ENCODE data around the gene CSK. TPM values are rescaled to one million over a fixed set of nuclear protein-coding genes. Genes with fewer than 3 reads are reported as not detected.

The CSK gene
- total RNA-seq, 1 experiment from 2014 or later: 82.6 TPM

DNA sequence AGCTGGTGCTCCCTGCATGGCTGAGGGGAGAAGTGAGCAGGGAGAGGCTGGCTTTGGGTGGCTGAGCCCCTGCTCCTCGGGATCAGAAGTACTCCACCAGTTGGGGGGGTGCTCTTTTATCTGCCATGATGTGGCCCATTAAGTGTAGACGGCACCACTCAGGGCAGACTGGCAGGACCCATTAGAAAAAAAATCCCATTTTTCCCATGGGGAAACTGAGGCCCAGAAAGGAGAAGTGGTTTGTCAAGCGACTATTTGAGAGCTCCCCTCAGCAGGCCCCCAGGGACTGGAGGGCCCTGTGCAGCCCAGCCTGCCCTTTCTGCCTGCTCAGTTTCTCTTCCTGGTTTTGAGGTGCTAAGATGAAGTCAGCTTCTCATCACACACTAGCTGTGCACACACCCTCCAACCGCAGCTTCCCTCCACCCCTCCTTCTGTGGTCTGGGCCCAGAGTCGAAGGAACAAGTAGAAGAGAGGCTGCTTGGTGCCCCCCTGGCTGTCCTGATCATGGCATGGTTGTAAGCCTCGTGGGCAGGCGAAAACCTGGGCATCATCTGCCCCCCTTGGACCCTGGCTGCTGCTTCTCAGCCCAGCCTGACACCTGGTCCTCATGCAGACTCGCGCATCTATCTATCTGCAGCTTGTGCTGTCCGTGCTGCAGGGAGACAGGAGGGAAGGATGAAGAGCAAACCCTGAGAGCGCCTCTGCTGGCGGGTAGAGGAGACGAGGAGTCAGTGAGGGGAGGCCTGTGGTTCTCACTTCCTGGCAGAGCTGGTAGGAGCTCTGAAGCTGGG, 5.6 kb downstream of the CSK start:
- peak overlapping the region; percentile 14 for H3K27ac Mint-ChIP-seq (ENCODE audit: unreplicated experiment)
- CTCF ChIA-PET: interaction anchor here (0.7 to 1.8 kb wide), 6 partner anchors 10 to 263 kb away, joined by 3 to 10 read pairs (median 4); partner anchors contain the start of gene RPP25
- H3K27me3 Mint-ChIP-seq (ENCODE audit: unreplicated experiment): no peaks in the 10 kb centered on the region
- TF ChIP-seq, protein P1, sequence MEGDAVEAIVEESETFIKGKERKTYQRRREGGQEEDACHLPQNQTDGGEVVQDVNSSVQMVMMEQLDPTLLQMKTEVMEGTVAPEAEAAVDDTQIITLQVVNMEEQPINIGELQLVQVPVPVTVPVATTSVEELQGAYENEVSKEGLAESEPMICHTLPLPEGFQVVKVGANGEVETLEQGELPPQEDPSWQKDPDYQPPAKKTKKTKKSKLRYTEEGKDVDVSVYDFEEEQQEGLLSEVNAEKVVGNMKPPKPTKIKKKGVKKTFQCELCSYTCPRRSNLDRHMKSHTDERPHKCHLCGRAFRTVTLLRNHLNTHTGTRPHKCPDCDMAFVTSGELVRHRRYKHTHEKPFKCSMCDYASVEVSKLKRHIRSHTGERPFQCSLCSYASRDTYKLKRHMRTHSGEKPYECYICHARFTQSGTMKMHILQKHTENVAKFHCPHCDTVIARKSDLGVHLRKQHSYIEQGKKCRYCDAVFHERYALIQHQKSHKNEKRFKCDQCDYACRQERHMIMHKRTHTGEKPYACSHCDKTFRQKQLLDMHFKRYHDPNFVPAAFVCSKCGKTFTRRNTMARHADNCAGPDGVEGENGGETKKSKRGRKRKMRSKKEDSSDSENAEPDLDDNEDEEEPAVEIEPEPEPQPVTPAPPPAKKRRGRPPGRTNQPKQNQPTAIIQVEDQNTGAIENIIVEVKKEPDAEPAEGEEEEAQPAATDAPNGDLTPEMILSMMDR (IDR thresholded peaks at IDR 0.05; ENCODE audit: unreplicated experiment): peak; percentile 46
- peaks cover 19% of the 10 kb centered on the region for H3K36me3 Mint-ChIP-seq (ENCODE audit: insufficient read depth, unreplicated experiment)
- H3K4me3 Mint-ChIP-seq (ENCODE audit: low read depth, unreplicated experiment): no peak overlapping the region
- peaks cover 60% of the 10 kb centered on the region for H3K4me1 Mint-ChIP-seq (ENCODE audit: low read depth, unreplicated experiment)
- peak; percentile 54 for DNase-seq
- no peaks in the 10 kb centered on the region for H3K9me3 Mint-ChIP-seq (ENCODE audit: low read depth, unreplicated experiment)
- intact Hi-C loops (cut with micrococcal nuclease; ENCODE audit: unreplicated experiment): no loop called here
- no TSS peak for BruUV-seq (replicated peaks)

DNA sequence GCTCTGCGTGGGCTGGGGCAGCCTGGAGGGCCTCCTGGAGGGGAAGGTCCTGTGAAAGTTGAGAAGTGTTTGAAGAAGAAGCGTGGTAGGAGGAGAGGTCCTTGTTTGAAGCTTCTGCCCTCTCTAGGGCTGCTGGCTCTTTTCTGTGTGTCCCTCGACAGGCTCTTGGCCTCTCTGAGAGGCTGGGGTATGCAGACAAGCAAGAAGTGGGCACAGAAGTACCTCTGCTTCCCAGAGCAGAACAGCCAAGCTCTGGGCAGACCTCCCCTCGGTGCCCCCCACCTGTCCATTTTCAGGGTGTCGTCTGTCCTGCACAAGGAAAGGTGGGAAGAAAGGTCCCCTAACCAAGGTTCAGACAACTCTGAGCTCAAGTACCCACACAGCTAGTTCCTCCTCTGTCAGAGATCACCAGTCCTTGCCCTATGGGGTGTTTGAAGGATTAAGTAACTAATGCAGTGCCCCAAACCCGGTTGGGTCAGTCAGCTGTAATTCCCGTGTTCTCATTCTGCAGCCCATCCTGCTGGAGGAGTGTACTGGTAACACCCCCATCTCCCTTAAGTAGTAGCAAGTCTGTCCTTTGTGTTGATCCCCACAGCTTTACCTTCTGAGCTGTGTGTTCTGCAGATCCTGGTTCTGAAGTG, 6.3 kb downstream of the CSK start:
- H3K27me3 Mint-ChIP-seq (ENCODE audit: unreplicated experiment): no peaks in the 10 kb centered on the region
- intact Hi-C loops (cut with micrococcal nuclease; ENCODE audit: unreplicated experiment): no loop called here
- peak overlapping the region; percentile 14 for H3K27ac Mint-ChIP-seq (ENCODE audit: unreplicated experiment)
- CTCF ChIA-PET: interaction anchor here (0.7 to 1.8 kb wide), 5 partner anchors 9 to 264 kb away, joined by 3 to 10 read pairs (median 4); no protein-coding TSS in a partner anchor
- peaks cover 12% of the 10 kb centered on the region for H3K36me3 Mint-ChIP-seq (ENCODE audit: insufficient read depth, unreplicated experiment)
- H3K4me1 Mint-ChIP-seq (ENCODE audit: low read depth, unreplicated experiment): peaks cover 59% of the 10 kb centered on the region
- no peak for DNase-seq
- H3K9me3 Mint-ChIP-seq (ENCODE audit: low read depth, unreplicated experiment): no peaks in the 10 kb centered on the region
- no peak overlapping the region for H3K4me3 Mint-ChIP-seq (ENCODE audit: low read depth, unreplicated experiment)
- TF ChIP-seq, protein P1 (IDR thresholded peaks at IDR 0.05; ENCODE audit: unreplicated experiment): no peak
- BruUV-seq (replicated peaks): no TSS peak

DNA sequence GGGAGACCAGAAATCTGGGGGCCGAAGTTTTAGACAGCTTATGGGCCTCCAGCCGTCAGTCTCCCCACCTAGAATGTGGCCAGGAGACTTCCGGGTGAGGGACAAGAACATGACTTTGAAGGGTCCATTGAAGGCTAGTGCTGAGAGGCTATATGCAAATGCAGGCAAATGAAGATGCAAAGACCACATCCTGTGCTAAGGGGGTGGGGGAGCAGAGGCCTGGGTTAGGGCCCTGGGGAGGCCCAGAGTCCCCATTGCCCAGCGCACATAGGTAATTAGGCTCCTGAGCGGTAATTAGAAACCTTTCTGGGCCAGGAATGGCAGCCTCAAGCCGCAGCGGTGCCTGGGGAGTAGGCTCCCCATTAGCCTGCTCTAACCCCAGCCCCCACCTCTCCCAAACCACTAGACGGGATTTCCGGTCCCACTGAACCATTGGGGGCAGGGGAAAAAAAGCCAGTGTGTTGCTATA, 6.8 kb downstream of the CSK start:
- intact Hi-C loops (cut with micrococcal nuclease; ENCODE audit: unreplicated experiment): no loop called here
- no peak overlapping the region for H3K4me3 Mint-ChIP-seq (ENCODE audit: low read depth, unreplicated experiment)
- peaks cover 6% of the 10 kb centered on the region for H3K36me3 Mint-ChIP-seq (ENCODE audit: insufficient read depth, unreplicated experiment)
- peaks cover 54% of the 10 kb centered on the region for H3K4me1 Mint-ChIP-seq (ENCODE audit: low read depth, unreplicated experiment)
- no TSS peak for BruUV-seq (replicated peaks)
- H3K9me3 Mint-ChIP-seq (ENCODE audit: low read depth, unreplicated experiment): no peaks in the 10 kb centered on the region
- TF ChIP-seq, protein P1 (IDR thresholded peaks at IDR 0.05; ENCODE audit: unreplicated experiment): no peak
- CTCF ChIA-PET: interaction anchor here (1.0 to 1.8 kb wide), 6 partner anchors 9 to 147 kb away, joined by 3 to 10 read pairs (median 5); partner anchors contain the start of gene CYP1A1
- DNase-seq: no peak
- no peak overlapping the region for H3K27ac Mint-ChIP-seq (ENCODE audit: unreplicated experiment)
- H3K27me3 Mint-ChIP-seq (ENCODE audit: unreplicated experiment): no peaks in the 10 kb centered on the region

DNA sequence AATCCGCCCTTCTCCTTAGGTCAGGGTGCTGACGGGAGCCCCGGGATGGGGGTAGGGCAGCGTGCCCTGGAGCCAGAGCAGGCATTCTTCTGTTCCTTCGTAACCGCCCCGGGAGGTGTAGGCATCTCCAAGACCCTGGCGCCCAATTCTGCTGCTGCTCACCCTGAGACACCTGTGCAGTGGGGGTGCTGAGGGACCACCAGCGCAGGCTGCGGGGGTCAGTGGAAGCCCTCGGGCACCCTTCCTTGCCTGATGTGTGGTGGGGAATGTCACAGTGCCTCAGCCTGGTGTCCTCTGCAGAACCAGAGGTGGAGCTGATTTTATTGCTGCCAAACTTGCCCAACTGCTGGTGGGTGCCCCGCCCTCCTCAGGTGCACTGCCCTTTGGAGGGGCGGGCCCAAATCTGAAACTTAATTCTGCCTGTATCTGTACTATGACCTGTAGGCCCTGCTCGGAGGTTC, 7.3 kb downstream of the CSK start:
- intact Hi-C loops (cut with micrococcal nuclease; ENCODE audit: unreplicated experiment): no loop called here
- peak; percentile 73 for DNase-seq
- TF ChIP-seq, protein P1 (IDR thresholded peaks at IDR 0.05; ENCODE audit: unreplicated experiment): no peak
- H3K27ac Mint-ChIP-seq (ENCODE audit: unreplicated experiment): no peak overlapping the region
- no peak overlapping the region for H3K4me3 Mint-ChIP-seq (ENCODE audit: low read depth, unreplicated experiment)
- no peaks in the 10 kb centered on the region for H3K27me3 Mint-ChIP-seq (ENCODE audit: unreplicated experiment)
- BruUV-seq (replicated peaks): no TSS peak
- H3K4me1 Mint-ChIP-seq (ENCODE audit: low read depth, unreplicated experiment): peaks cover 49% of the 10 kb centered on the region
- CTCF ChIA-PET: interaction anchor here (1.0 to 1.7 kb wide), 5 partner anchors 11 to 147 kb away, joined by 3 to 6 read pairs (median 3); partner anchors contain the start of gene CYP1A1
- no peaks in the 10 kb centered on the region for H3K9me3 Mint-ChIP-seq (ENCODE audit: low read depth, unreplicated experiment)
- peaks cover 5% of the 10 kb centered on the region for H3K36me3 Mint-ChIP-seq (ENCODE audit: insufficient read depth, unreplicated experiment)

Measured in Calu3 (cell line).